GM12878 (cell line): Measurements from ENCODE around the gene LIN7A. TPM values are rescaled to one million over a fixed set of nuclear protein-coding genes. Genes with fewer than 3 reads are reported as not detected.

ENCODE experiments used
- ATAC-seq: fragments of 200-7000 bp; cut with Tn5 transposase; 3 replicates; pipeline ENCODE4 v1.9.1; 2020; ENCODE audit warnings: mild to moderate bottlenecking, moderate library complexity
- BruUV-seq: library from RNA; stranded (reverse); fragments of 400-500 nt; replicated peaks from 2 replicates; lab custom pipeline; 2021; lab: Mats Ljungman, UMichigan
- CTCF ChIA-PET: fragments of 300-600 bp; sonication (Branson Sonifier 250); formaldehyde crosslinking; extraction: SDS; loops from one replicate; lab custom pipeline; 2021; ENCODE audit warnings: inconsistent platforms; lab: Yijun Ruan, JAX
- POLR2A ChIA-PET: fragments of 350-600 bp; formaldehyde crosslinking; extraction: SDS; loops from one replicate; lab custom pipeline; 2021; ENCODE audit warnings: inconsistent platforms; lab: Charles Lee
- RAD21 ChIA-PET: fragments of 300-600 bp; sonication (Branson Sonifier 250); formaldehyde crosslinking; loops from one replicate; lab custom pipeline; 2023; ENCODE audit warnings: antibody characterized with exemption; ENCODE audit not compliant: unreplicated experiment; lab: Charles Lee
- SMC1A ChIA-PET: fragments of 300-600 bp; sonication (Branson Sonifier 250); formaldehyde crosslinking; loops from one replicate; lab custom pipeline; 2023; ENCODE audit not compliant: unreplicated experiment, uncharacterized antibody; lab: Charles Lee
- DNase-seq: peaks from one replicate; pipeline ENCODE4 v3.0.0-alpha.2; 2011; ENCODE audit warnings: low read depth, low spot score
- FAIRE-seq: peaks from 3 replicates; lab custom pipeline; 2011; peaks lifted over from hg19 to GRCh38; lab: Jason Lieb, UNC
- H2AFZ ChIP-seq: 2 replicates; pipeline ENCODE4 v1.6.0; 2011; ENCODE audit warnings: low read depth, low read length, control low read depth; ENCODE audit not compliant: control insufficient read depth
- H3K27ac ChIP-seq: 2 replicates; pipeline ENCODE4 v1.5.1; 2011; ENCODE audit warnings: control low read depth; ENCODE audit not compliant: control insufficient read depth, insufficient read depth
- H3K27me3 ChIP-seq, 2 experiments: replicated peaks in 1 of 2; 2 replicates each; pipeline versions ENCODE4 v1.6.0 to v1.6.1; 2011; ENCODE audit warnings: low read length in 1 of 2; ENCODE audit not compliant: control insufficient read depth in 2 of 2, insufficient read depth in 2 of 2
- H3K36me3 ChIP-seq, 2 experiments: 2 replicates each; pipeline ENCODE4 v1.5.1; 2011; ENCODE audit warnings: low read length in 1 of 2; ENCODE audit not compliant: control insufficient read depth in 2 of 2, insufficient read depth in 2 of 2
- H3K4me1 ChIP-seq: 2 replicates; pipeline ENCODE4 v1.6.1; 2011; ENCODE audit warnings: mild to moderate bottlenecking, low read length, moderate library complexity, mixed read lengths; ENCODE audit not compliant: control insufficient read depth, insufficient read depth
- H3K4me2 ChIP-seq: 2 replicates; pipeline ENCODE4 v1.6.0; 2011; ENCODE audit warnings: control low read depth; ENCODE audit not compliant: control insufficient read depth, insufficient read depth
- H3K4me3 ChIP-seq: fragments of 200-600 bp; sonication (generic); 2 replicates; pipeline ENCODE4 v1.5.1; 2016
- H3K79me2 ChIP-seq: 2 replicates; pipeline ENCODE4 v1.6.0; 2011; ENCODE audit warnings: low read length; ENCODE audit not compliant: control insufficient read depth, insufficient read depth
- H3K9ac ChIP-seq: 2 replicates; pipeline ENCODE4 v1.8.0; 2011; ENCODE audit warnings: low read length, control low read depth, mixed read lengths; ENCODE audit not compliant: control insufficient read depth, insufficient read depth
- H3K9me3 ChIP-seq: replicated peaks from 3 replicates; pipeline ENCODE4 v1.5.1; 2011; ENCODE audit warnings: mild to moderate bottlenecking, low read length; ENCODE audit not compliant: control insufficient read depth, insufficient read depth
- H4K20me1 ChIP-seq: 2 replicates; pipeline ENCODE4 v1.6.0; 2011; ENCODE audit not compliant: control insufficient read depth, insufficient read depth
- ATF7 ChIP-seq: fragments of 450-650 bp; IDR thresholded peaks from 2 replicates; pipeline ENCODE4 v1.6.1; 2016; ENCODE audit warnings: low read depth, mild to moderate bottlenecking
- CBFB ChIP-seq: IDR thresholded peaks from 2 replicates; pipeline ENCODE4 v1.6.1; 2016; ENCODE audit warnings: antibody characterized with exemption, low read depth
- CHD2 ChIP-seq: IDR thresholded peaks from 2 replicates; pipeline ENCODE4 v1.6.1; 2011; ENCODE audit warnings: low read depth, low read length, improper control_type of control experiment, borderline replicate concordance
- CHD4 ChIP-seq: fragments of 200-600 bp; sonication (generic); IDR thresholded peaks from 2 replicates; pipeline ENCODE4 v1.6.1; 2016; ENCODE audit warnings: mild to moderate bottlenecking
- CTCF ChIP-seq, 3 experiments: IDR thresholded peaks in 2 of 3; conservative IDR thresholded peaks in 1 of 3; 2 replicates each; pipeline ENCODE4 v1.5.1; 2011; ENCODE audit warnings: low read depth in 3 of 3, low read length in 3 of 3, mild to moderate bottlenecking in 3 of 3, control low read depth in 2 of 3, moderate library complexity in 2 of 3, inconsistent platforms in 1 of 3, mixed read lengths in 1 of 3; ENCODE audit not compliant: control insufficient read depth in 2 of 3, insufficient read depth in 1 of 3; ENCODE audit errors: extremely low read depth in 1 of 3
- DPF2 ChIP-seq: fragments of 450-650 bp; IDR thresholded peaks from 2 replicates; pipeline ENCODE4 v1.6.1; 2017; ENCODE audit warnings: mild to moderate bottlenecking
- EGR1 ChIP-seq, 2 experiments: IDR thresholded peaks; 1 replicate in 1 of 2; 2 replicates in 1 of 2; pipeline ENCODE4 v1.6.1; 2011 to 2012; ENCODE audit warnings: low read depth in 2 of 2, low read length in 2 of 2, borderline replicate concordance in 1 of 2, mild to moderate bottlenecking in 1 of 2, moderate library complexity in 1 of 2
- ELK1 ChIP-seq: IDR thresholded peaks from 2 replicates; pipeline ENCODE4 v1.6.1; 2012; ENCODE audit warnings: low read depth, low read length, improper control_type of control experiment
- EP300 ChIP-seq, 2 experiments: fragments of 150-350 bp in 1 of 2; IDR thresholded peaks; 2 replicates each; pipeline ENCODE4 v1.6.1; 2011 to 2012; ENCODE audit warnings: low read depth in 2 of 2, low read length in 2 of 2, borderline replicate concordance in 1 of 2, improper control_type of control experiment in 1 of 2, inconsistent platforms in 1 of 2; ENCODE audit not compliant: control insufficient read depth in 1 of 2
- HDGF ChIP-seq: fragments of 450-650 bp; IDR thresholded peaks from 2 replicates; pipeline ENCODE4 v1.6.1; 2016; ENCODE audit warnings: antibody characterized with exemption
- JUNB ChIP-seq: IDR thresholded peaks from 2 replicates; pipeline ENCODE4 v1.6.1; 2016; ENCODE audit warnings: antibody characterized with exemption, mild to moderate bottlenecking
- MTA2 ChIP-seq: fragments of 450-650 bp; IDR thresholded peaks from 2 replicates; pipeline ENCODE4 v1.6.1; 2016; ENCODE audit warnings: low read depth, mild to moderate bottlenecking, moderate library complexity
- PBX3 ChIP-seq: IDR thresholded peaks from 2 replicates; pipeline ENCODE4 v1.6.1; 2011; ENCODE audit warnings: mild to moderate bottlenecking, low read depth, low read length, moderate library complexity; ENCODE audit not compliant: insufficient replicate concordance
- RCOR1 ChIP-seq: conservative IDR thresholded peaks from 2 replicates; pipeline ENCODE4 v1.6.1; 2012; ENCODE audit warnings: low read depth, low read length, improper control_type of control experiment
- RELB ChIP-seq: fragments of 450-650 bp; IDR thresholded peaks from 2 replicates; pipeline ENCODE4 v1.6.1; 2017; ENCODE audit warnings: low read depth, mild to moderate bottlenecking, moderate library complexity
- RUNX3 ChIP-seq: IDR thresholded peaks from 2 replicates; pipeline ENCODE4 v1.6.1; 2012; ENCODE audit warnings: low read length, inconsistent platforms
- ZNF622 ChIP-seq: fragments of 450-650 bp; IDR thresholded peaks from 2 replicates; pipeline ENCODE4 v1.6.1; 2017; ENCODE audit warnings: mild to moderate bottlenecking, inconsistent platforms
- WGBS: methylation state at CpG from one replicate; pipeline ENCODE4 v1.1.6; 2016; ENCODE audit warnings: low lambda C conversion rate; ENCODE audit not compliant: insufficient replicate concordance, insufficient coverage; ENCODE audit errors: missing lambda C conversion rate; 5-methylcytosine and 5-hydroxymethylcytosine counted together
- in situ Hi-C: fragments of 300-500 bp; cut with MboI; formaldehyde crosslinking; loops from 9 replicates; pipeline ENCODE4 v1.14.3; 2018; ENCODE audit warnings: mixed read lengths
- intact Hi-C: fragments of 100-400 bp; cut with micrococcal nuclease; formaldehyde crosslinking; loops from one replicate; pipeline ENCODE4 v1.14.2; 2022; ENCODE audit not compliant: unreplicated experiment
- polyA plus RNA-seq, 11 experiments: library from polyadenylated mRNA; depleted of rRNA in 4 of 11; unstranded in 6 of 11; stranded (reverse) in 5 of 11; fragments of >200 nt; fragmentation: Nextera tagmentation in 4 of 11; fragmentation: Illumina TruSeq in 1 of 11; extraction: Ambion mirVana in 4 of 11; extraction: Trizol in 1 of 11; gene quantifications; 1 replicate in 1 of 11; 2 replicates in 10 of 11; pipeline versions ENCODE4 v1.2.1 to v1.2.3, GENCODE V29; 2011 to 2016; ENCODE audit warnings: inconsistent platforms in 2 of 11, missing spikeins in 2 of 11, low read depth in 1 of 11
- total RNA-seq, 4 experiments: library from RNA; depleted of rRNA in 3 of 4; stranded (reverse); fragments of >200 nt in 3 of 4; fragmentation: Illumina TruSeq in 1 of 4; extraction: Trizol in 1 of 4; gene quantifications; 2 replicates each; pipeline versions ENCODE4 v1.2.1 to v1.2.3, GENCODE V29; 2013 to 2021

Gene LIN7A
- total and polyA plus RNA-seq, 10 of the 15 experiments (the other 5 are each of a cell fraction or from before 2014, with no cell fraction given) = 0.04 to 0.93 (median 0.35) TPM; not detected in 1

- ChIA-PET POLR2A (interaction anchor here (1.2 to 1.8 kb wide), 2 partner anchors 19 to 24 kb away, joined by 3 to 6 read pairs; no protein-coding TSS in a partner anchor), RAD21 (no interaction called here), SMC1A (interaction anchor here (1.3 to 2.8 kb wide), 6 partner anchors 8 to 35 kb away, joined by 3 to 19 read pairs (median 6); no protein-coding TSS in a partner anchor), CTCF (interaction anchor here (1.7 to 2.0 kb wide), 4 partner anchors 9 to 35 kb away, joined by 4 to 10 read pairs (median 7); no protein-coding TSS in a partner anchor)
- H3K9me3 ChIP-seq = peaks cover 2% of the 10 kb centered on the region; the same call in 2 of the 3 replicates
- no peak overlapping the region for H2AFZ ChIP-seq
- H3K27me3 ChIP-seq = no peaks in the 10 kb centered on the region
- H3K27ac ChIP-seq = no peak overlapping the region
- BruUV-seq = no TSS peak
- peaks cover 5% of the 10 kb centered on the region; the same call in 1 of the 2 replicates for H3K4me1 ChIP-seq
- peak; percentile 77 for FAIRE-seq
- H3K4me3 ChIP-seq = no peak overlapping the region
- H3K79me2 ChIP-seq = no peaks in the 10 kb centered on the region
- no peak overlapping the region for H3K9ac ChIP-seq
- H3K4me2 ChIP-seq = no peak overlapping the region
- no peaks in the 10 kb centered on the region for H3K36me3 ChIP-seq
- no peaks in the 10 kb centered on the region for H4K20me1 ChIP-seq
- 55% methylated on average over 3 of the region's 3 CpGs for WGBS
- DNase-seq = no peak
- ATAC-seq = peak; percentile 92
- intact Hi-C loops = no loop called here
- in situ Hi-C loops = loop anchor here (25.0 kb wide), 1 partner anchor 1559 kb away; the partner anchor contains the start of genes CCDC59 and METTL25
- TF ChIP-seq PBX3 (no peak), MTA2 (peak; percentile 79; the same call in 1 of the 2 replicates), EP300 (IDR thresholded peaks at IDR 0.05; ENCODE audit: borderline replicate concordance in 1 of 2, control insufficient read depth in 1 of 2, low read depth in 2 of 2, low read length in 2 of 2) (0 out of 4 replicates have a peak, but pooled peaks of 1 of the 2 experiments have one; percentile 34), ATF7 (peak; percentile 60; the same call in 1 of the 2 replicates), JUNB (no peak), RUNX3 (peak; percentile 77), EGR1 (IDR thresholded peaks at IDR 0.05; ENCODE audit: borderline replicate concordance in 1 of 2, low read depth in 2 of 2, low read length in 2 of 2) (no peak), CHD2 (no peak), HDGF (no peak), ELK1 (no peak), CTCF (IDR thresholded peaks at IDR 0.05 in 2 of 3, conservative IDR thresholded peaks at IDR 0.05 in 1 of 3; ENCODE audit: control insufficient read depth in 2 of 3, extremely low read depth in 1 of 3, insufficient read depth in 1 of 3, low read depth in 3 of 3, low read length in 3 of 3) (no peak), RCOR1 (no peak), CHD4 (no peak), CBFB (no peak), ZNF622 (no peak), DPF2 (peak; percentile 34; the same call in 1 of the 2 replicates), RELB (0 out of 2 replicates have a peak, but pooled peaks have one; percentile 14)
Observed at GRCh38 chr12:80802652-80803400, 134.9 kb downstream of the LIN7A start.
